ENCODE results near the gene LEP. TPM values are rescaled to one million over a fixed set of nuclear protein-coding genes. Genes with fewer than 3 reads are reported as not detected.
"Not testable (repeated sequence)": the region's sequence is repeated elsewhere in the genome, so short reads cannot be mapped to it uniquely, and the experiment has no call there.

The LEP gene
- total and polyA plus RNA-seq, 2 experiments from 2014 or later = not detected

- Histone ChIP-seq H3K36me3 (no peaks in the 10 kb centered on the region), H3K9me3 (ENCODE audit: low read depth) (no peaks in the 10 kb centered on the region), H3K4me1 (ENCODE audit: low read depth) (no peaks in the 10 kb centered on the region), H3K27me3 (peaks cover 9% of the 10 kb centered on the region), H3K4me3 (no peak overlapping the region), H3K27ac (no peak overlapping the region)
- no peak for TF ChIP-seq CTCF (IDR thresholded peaks at IDR 0.05; ENCODE audit: low read depth, low read length)
- DNase-seq (ENCODE audit: low read depth in 1 of 2, low spot score in 1 of 2) = no peak
Observed at GRCh38 chr7:128231677-128232076, 9.4 kb upstream of the LEP start.

GRCh38 chr7:128233471-128233870, 7.6 kb upstream of the LEP start:
- H3K4me3 ChIP-seq = no peak overlapping the region
- DNase-seq (ENCODE audit: low read depth in 1 of 2, low spot score in 1 of 2) = no peak
- no peaks in the 10 kb centered on the region for H3K4me1 ChIP-seq (ENCODE audit: low read depth)
- H3K27me3 ChIP-seq = peaks cover 9% of the 10 kb centered on the region
- no peaks in the 10 kb centered on the region for H3K9me3 ChIP-seq (ENCODE audit: low read depth)
- no peak for TF ChIP-seq CTCF (IDR thresholded peaks at IDR 0.05; ENCODE audit: low read depth, low read length)
- H3K36me3 ChIP-seq = no peaks in the 10 kb centered on the region
- H3K27ac ChIP-seq = no peak overlapping the region

- no peak for DNase-seq (ENCODE audit: low read depth in 1 of 2, low spot score in 1 of 2)
- H3K27me3 ChIP-seq = peaks cover 9% of the 10 kb centered on the region
- H3K4me3 ChIP-seq = no peak overlapping the region
- H3K27ac ChIP-seq = no peak overlapping the region
- no peaks in the 10 kb centered on the region for H3K4me1 ChIP-seq (ENCODE audit: low read depth)
- no peak for TF ChIP-seq CTCF (IDR thresholded peaks at IDR 0.05; ENCODE audit: low read depth, low read length)
- no peaks in the 10 kb centered on the region for H3K36me3 ChIP-seq
- H3K9me3 ChIP-seq (ENCODE audit: low read depth) = no peaks in the 10 kb centered on the region
Observed at GRCh38 chr7:128234476-128235026, 6.5 kb upstream of the LEP start.

GRCh38 chr7:128235471-128235870, 5.6 kb upstream of the LEP start:
- Histone ChIP-seq H3K4me1 (ENCODE audit: low read depth) (no peaks in the 10 kb centered on the region), H3K36me3 (no peaks in the 10 kb centered on the region), H3K27me3 (peaks cover 9% of the 10 kb centered on the region), H3K9me3 (ENCODE audit: low read depth) (no peaks in the 10 kb centered on the region), H3K4me3 (no peak overlapping the region), H3K27ac (no peak overlapping the region)
- TF ChIP-seq CTCF (IDR thresholded peaks at IDR 0.05; ENCODE audit: low read depth, low read length) = no peak
- no peak for DNase-seq (ENCODE audit: low read depth in 1 of 2, low spot score in 1 of 2)

- peaks cover 6% of the 10 kb centered on the region for H3K27me3 ChIP-seq
- no peak overlapping the region for H3K27ac ChIP-seq
- TF ChIP-seq CTCF (IDR thresholded peaks at IDR 0.05; ENCODE audit: low read depth, low read length) = no peak
- H3K36me3 ChIP-seq = no peaks in the 10 kb centered on the region
- peak in 1 of 2 donors; percentile 79 for DNase-seq (ENCODE audit: low read depth in 1 of 2, low spot score in 1 of 2)
- no peak overlapping the region for H3K4me3 ChIP-seq
- H3K4me1 ChIP-seq (ENCODE audit: low read depth) = no peaks in the 10 kb centered on the region
- H3K9me3 ChIP-seq (ENCODE audit: low read depth) = no peaks in the 10 kb centered on the region
Observed at GRCh38 chr7:128236924-128237586, 4.0 kb upstream of the LEP start.

GRCh38 chr7:128239146-128239545, 1.9 kb upstream of the LEP start:
- H3K4me3 ChIP-seq; H3K9me3 ChIP-seq (ENCODE audit: low read depth); H3K4me1 ChIP-seq (ENCODE audit: low read depth); H3K27ac ChIP-seq; DNase-seq (ENCODE audit: low read depth in 1 of 2, low spot score in 1 of 2); H3K36me3 ChIP-seq; H3K27me3 ChIP-seq: not testable (repeated sequence)

Data from cardiac muscle cell (in vitro differentiated cells and primary cell).